GM19351 (cell line): ENCODE results near the gene TMEM221.

Source experiments
- ATAC-seq: cut with Tn5 transposase; IDR thresholded peaks from one replicate; pipeline ENCODE4 v1.9.1; 2021; ENCODE audit warnings: mild to moderate bottlenecking, moderate library complexity; ENCODE audit not compliant: unreplicated experiment

TMEM221 gene

GRCh38 chr19:17448131-17448967, at the start of gene TMEM221:
Gene TMEM221, minus strand, starts transcription at chr19:17448668. Its CDS starts 206 bp downstream, at chr19:17448462.
- no peak for ATAC-seq

GRCh38 chr19:17497149-17497798, 48.8 kb upstream of the TMEM221 start:
- ATAC-seq, result no peak

GRCh38 chr19:17496337-17496997, 48.0 kb upstream of the TMEM221 start:
- peak; percentile 63 for ATAC-seq

- ATAC-seq, result no peak
These were observed 47.3 kb upstream of the TMEM221 start for GRCh38 chr19:17495639-17496296.

- ATAC-seq, result no peak
These were observed 42.8 kb upstream of the TMEM221 start for GRCh38 chr19:17491287-17491686.

- no peak for ATAC-seq
These were observed 41.9 kb upstream of the TMEM221 start for GRCh38 chr19:17490411-17490810.

- no peak for ATAC-seq
These were observed 41.0 kb upstream of the TMEM221 start for GRCh38 chr19:17489392-17490030.

- ATAC-seq, result peak; percentile 67
These were observed 40.3 kb upstream of the TMEM221 start for GRCh38 chr19:17488593-17489391.

- no peak for ATAC-seq
These were observed 39.0 kb upstream of the TMEM221 start for GRCh38 chr19:17487284-17488121.

GRCh38 chr19:17486545-17487240, 38.2 kb upstream of the TMEM221 start:
- ATAC-seq, result no peak

- no peak for ATAC-seq
These were observed 36.2 kb upstream of the TMEM221 start for GRCh38 chr19:17484520-17485185.

- no peak for ATAC-seq
These were observed 35.1 kb upstream of the TMEM221 start for GRCh38 chr19:17483605-17484002.

GRCh38 chr19:17482877-17483604, 34.6 kb upstream of the TMEM221 start:
- ATAC-seq, result no peak

- ATAC-seq, result no peak
These were observed 33.5 kb upstream of the TMEM221 start for GRCh38 chr19:17481986-17482385.

- ATAC-seq, result no peak
These were observed 30.9 kb upstream of the TMEM221 start for GRCh38 chr19:17479325-17479791.

GRCh38 chr19:17475541-17476115, 27.2 kb upstream of the TMEM221 start:
- no peak for ATAC-seq
